A673 (cell line): Measurements from ENCODE around the gene ANKDD1B. TPM values are rescaled to one million over a fixed set of nuclear protein-coding genes. Genes with fewer than 3 reads are reported as not detected.

Experiments
- BruUV-seq: library from RNA; stranded (reverse); fragments of 400-500 nt; replicated peaks from 2 replicates; lab custom pipeline; 2021; lab: Mats Ljungman, UMichigan
- CTCF ChIA-PET: fragments of 300-600 bp; sonication (Branson Sonifier 250); formaldehyde crosslinking; loops from one replicate; lab custom pipeline; 2022; ENCODE audit warnings: antibody characterized with exemption; lab: Charles Lee
- POLR2A ChIA-PET: fragments of 300-600 bp; sonication (Branson Sonifier 250); formaldehyde crosslinking; loops from one replicate; lab custom pipeline; 2022; ENCODE audit warnings: antibody characterized with exemption; ENCODE audit not compliant: low non-redundant PET; lab: Charles Lee
- DNase-seq: peaks from one replicate; pipeline ENCODE4 v3.0.0-alpha.2; 2015; ENCODE audit warnings: low spot score
- H3K27ac ChIP-seq: fragments of 200-600 bp; sonication (generic); 2 replicates; pipeline ENCODE4 v1.5.1; 2016; ENCODE audit warnings: mixed run types, low read depth, mild to moderate bottlenecking, mixed read lengths, antibody characterized with exemption, low read length; ENCODE audit not compliant: poor library complexity, severe bottlenecking
- H3K27me3 ChIP-seq: fragments of 200-600 bp; sonication (generic); replicated peaks from 2 replicates; pipeline ENCODE4 v1.6.1; 2017; ENCODE audit warnings: mixed run types, low read depth, mild to moderate bottlenecking, mixed read lengths, antibody characterized with exemption, low read length; ENCODE audit not compliant: insufficient read depth, poor library complexity
- H3K36me3 ChIP-seq: fragments of 200-600 bp; sonication (generic); 2 replicates; pipeline ENCODE4 v1.6.1; 2016; ENCODE audit warnings: mixed run types, mild to moderate bottlenecking, mixed read lengths, antibody characterized with exemption, low read length; ENCODE audit not compliant: insufficient read depth, poor library complexity, severe bottlenecking
- H3K4me1 ChIP-seq: fragments of 200-600 bp; sonication (generic); 2 replicates; pipeline ENCODE4 v1.6.1; 2017; ENCODE audit warnings: mixed run types, mild to moderate bottlenecking, mixed read lengths, antibody characterized with exemption, low read length; ENCODE audit not compliant: insufficient read depth, poor library complexity, severe bottlenecking
- H3K4me3 ChIP-seq: fragments of 200-600 bp; sonication (generic); 2 replicates; pipeline ENCODE4 v1.5.1; 2016; ENCODE audit warnings: low read depth, mixed run types, mild to moderate bottlenecking, mixed read lengths, low read length; ENCODE audit not compliant: poor library complexity, severe bottlenecking
- H3K9me3 ChIP-seq: fragments of 200-600 bp; sonication (generic); 2 replicates; pipeline ENCODE4 v1.6.1; 2016; ENCODE audit warnings: mixed run types, low read depth, mild to moderate bottlenecking, mixed read lengths, antibody characterized with exemption, low read length; ENCODE audit not compliant: poor library complexity, severe bottlenecking
- CTCF ChIP-seq: fragments of 300-800, 200-600 bp; sonication (generic); conservative IDR thresholded peaks from 2 replicates; pipeline ENCODE4 v1.5.1; 2017; ENCODE audit warnings: low read depth, mild to moderate bottlenecking, antibody characterized with exemption, low read length, moderate library complexity, mixed read lengths
- EZH2 ChIP-seq: fragments of 200-600 bp; sonication (generic); IDR thresholded peaks from 2 replicates; pipeline ENCODE4 v1.6.1; 2017; ENCODE audit warnings: borderline replicate concordance, low read depth, mild to moderate bottlenecking, mixed read lengths, antibody characterized with exemption, low read length; ENCODE audit not compliant: poor library complexity, severe bottlenecking
- intact Hi-C: fragments of 100-400 bp; cut with micrococcal nuclease; formaldehyde crosslinking; loops from one replicate; pipeline ENCODE4 v1.10.0; 2022; ENCODE audit not compliant: unreplicated experiment
- total RNA-seq: library from RNA; stranded (reverse); gene quantifications from 2 replicates; pipeline ENCODE4 v1.2.3, GENCODE V29; 2021

The ANKDD1B gene
- total RNA-seq, 1 experiment from 2014 or later = not detected

DNA sequence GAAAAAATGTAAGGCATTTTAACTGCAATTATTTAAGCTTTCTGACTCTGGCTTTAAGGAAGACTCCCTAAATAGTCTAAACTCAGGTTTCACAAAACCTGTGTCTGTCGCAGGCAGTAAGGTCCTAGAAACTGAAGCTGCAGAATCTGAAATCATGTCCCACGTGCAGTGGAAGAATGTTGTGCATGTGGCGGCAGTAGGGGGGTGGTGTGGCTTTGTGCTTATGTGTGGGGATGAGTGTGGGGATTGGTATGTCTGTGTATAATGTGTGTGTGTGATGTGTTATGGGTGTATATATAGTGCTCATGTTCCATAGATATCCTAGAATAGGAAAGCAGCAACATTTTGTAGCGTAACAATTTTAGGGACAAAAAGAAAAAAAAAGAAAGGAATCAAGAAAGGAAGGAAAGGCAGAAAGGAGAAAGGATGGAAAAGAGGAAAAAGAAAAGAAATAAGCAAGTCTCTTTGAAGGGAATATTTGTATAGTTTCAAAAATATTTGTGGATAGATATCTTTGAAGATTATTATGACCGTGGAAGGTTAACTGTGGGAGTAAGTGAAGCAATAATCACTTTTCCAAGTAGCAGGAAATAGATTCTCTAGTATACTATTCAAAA is 6.6 kb downstream of the ANKDD1B start:
- Histone ChIP-seq H3K27ac (no peak overlapping the region), H3K4me1 (no peaks in the 10 kb centered on the region), H3K4me3 (no peak overlapping the region), H3K36me3 (no peaks in the 10 kb centered on the region), H3K27me3 (no peaks in the 10 kb centered on the region), H3K9me3 (no peaks in the 10 kb centered on the region)
- CTCF ChIA-PET = no interaction called here
- no TSS peak for BruUV-seq
- intact Hi-C loops = no loop called here
- DNase-seq = no peak
- POLR2A ChIA-PET = no interaction called here
- no peak for TF ChIP-seq CTCF
- no peak for TF ChIP-seq EZH2

DNA sequence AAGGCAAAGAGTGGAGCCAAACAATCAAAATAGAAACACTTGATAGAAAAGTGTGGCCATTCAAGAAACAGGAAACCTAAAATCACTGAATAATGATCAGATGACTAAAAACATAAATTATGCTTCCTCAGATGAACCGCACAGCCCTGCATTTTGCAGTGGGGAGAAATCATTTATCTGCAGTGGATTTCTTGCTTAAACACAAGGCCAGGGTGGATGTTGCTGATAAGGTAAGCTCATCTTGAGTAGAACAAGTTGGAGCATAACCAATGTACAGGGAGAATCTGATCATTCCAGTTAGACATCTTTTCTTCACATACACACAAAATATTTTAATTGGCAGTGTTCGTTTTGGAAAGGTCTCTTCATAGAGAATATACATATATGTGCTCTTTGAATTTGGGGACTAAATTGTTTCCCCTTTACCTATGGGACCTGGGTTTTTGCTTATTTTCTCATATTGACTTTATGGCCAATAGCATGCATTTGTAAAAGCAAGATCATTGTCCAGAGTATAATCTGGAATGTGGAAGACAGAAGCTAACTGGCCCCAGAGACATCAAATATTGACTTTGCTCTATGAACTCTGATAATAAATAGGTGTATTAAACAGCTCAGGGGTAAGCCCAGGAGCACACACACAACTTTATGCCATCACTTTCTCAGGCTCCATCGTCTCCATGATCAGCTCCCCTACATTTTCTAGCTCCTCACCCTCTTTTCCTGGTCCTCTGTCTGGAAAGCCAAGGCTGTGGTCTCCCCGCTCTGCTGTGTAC is 9.1 kb downstream of the ANKDD1B start:
- H3K9me3 ChIP-seq = no peaks in the 10 kb centered on the region
- intact Hi-C loops = no loop called here
- H3K27me3 ChIP-seq = no peaks in the 10 kb centered on the region
- no TSS peak for BruUV-seq
- no peak for DNase-seq
- H3K4me1 ChIP-seq = no peaks in the 10 kb centered on the region
- ChIA-PET POLR2A (no interaction called here), CTCF (no interaction called here)
- TF ChIP-seq EZH2 (no peak), CTCF (no peak)
- no peak overlapping the region for H3K4me3 ChIP-seq
- H3K36me3 ChIP-seq = no peaks in the 10 kb centered on the region
- H3K27ac ChIP-seq = no peak overlapping the region

GRCh38 chr5:75622564-75622963 is 11.3 kb downstream of the ANKDD1B start:
- TF ChIP-seq EZH2 (no peak), CTCF (no peak)
- no peak overlapping the region for H3K27ac ChIP-seq

More at GRCh38 chr5:75622564-75622963, 11.3 kb downstream of the ANKDD1B start:
- Histone ChIP-seq H3K4me3 (no peak overlapping the region), H3K27me3 (no peaks in the 10 kb centered on the region), H3K9me3 (no peaks in the 10 kb centered on the region), H3K4me1 (no peaks in the 10 kb centered on the region), H3K36me3 (no peaks in the 10 kb centered on the region)
- POLR2A ChIA-PET = no interaction called here
- CTCF ChIA-PET = interaction anchor here (0.7 kb wide), 1 partner anchor 1605 kb away, joined by 3 read pairs; no protein-coding TSS in a partner anchor
- no peak for DNase-seq
- no TSS peak for BruUV-seq
- intact Hi-C loops = no loop called here
